Measurements from ENCODE around the gene AP2A1. TPM values are rescaled to one million over a fixed set of nuclear protein-coding genes. Genes with fewer than 3 reads are reported as not detected.

Gene AP2A1
- total RNA-seq, 1 donor from 2014 or later: 63.9 TPM

- no peak for DNase-seq (ENCODE audit: low spot score)
- intact Hi-C loops (cut with DNase I): no loop called here
These were observed 22.1 kb downstream of the AP2A1 start for GRCh38 chr19:49788857-49789256.

DNA sequence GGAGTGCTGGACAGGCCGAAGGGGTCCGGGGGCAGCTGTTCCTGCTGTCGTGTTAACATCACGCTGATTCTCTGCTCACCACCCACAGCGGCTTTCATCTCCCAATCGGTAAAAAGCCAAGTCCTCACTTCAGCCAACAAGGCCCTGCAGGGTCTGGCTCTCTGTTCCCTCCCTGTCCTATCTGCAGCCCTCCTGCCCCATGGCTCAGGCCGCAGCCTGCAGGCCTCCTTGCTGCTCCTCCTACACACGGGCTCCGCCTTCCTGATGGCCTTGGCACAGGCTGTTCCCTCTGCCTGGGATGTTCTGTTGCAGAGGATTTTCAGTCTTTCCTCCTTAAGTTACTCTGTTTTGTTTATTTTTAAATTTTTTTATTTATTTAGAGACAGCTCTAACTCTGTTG is 24.1 kb downstream of the AP2A1 start:
- no peak for DNase-seq (ENCODE audit: low spot score)
- intact Hi-C loops (cut with DNase I): no loop called here

- intact Hi-C loops (cut with DNase I): no loop called here
- no peak for DNase-seq (ENCODE audit: low spot score)
These were observed 25.1 kb downstream of the AP2A1 start for GRCh38 chr19:49791776-49792445.

- no peak for DNase-seq (ENCODE audit: low spot score)
- intact Hi-C loops (cut with DNase I): no loop called here
These were observed 26.2 kb downstream of the AP2A1 start for GRCh38 chr19:49792829-49793560.

- intact Hi-C loops (cut with DNase I): no loop called here
- DNase-seq (ENCODE audit: low spot score): no peak
These were observed 26.7 kb downstream of the AP2A1 start for GRCh38 chr19:49793561-49793840.

DNA sequence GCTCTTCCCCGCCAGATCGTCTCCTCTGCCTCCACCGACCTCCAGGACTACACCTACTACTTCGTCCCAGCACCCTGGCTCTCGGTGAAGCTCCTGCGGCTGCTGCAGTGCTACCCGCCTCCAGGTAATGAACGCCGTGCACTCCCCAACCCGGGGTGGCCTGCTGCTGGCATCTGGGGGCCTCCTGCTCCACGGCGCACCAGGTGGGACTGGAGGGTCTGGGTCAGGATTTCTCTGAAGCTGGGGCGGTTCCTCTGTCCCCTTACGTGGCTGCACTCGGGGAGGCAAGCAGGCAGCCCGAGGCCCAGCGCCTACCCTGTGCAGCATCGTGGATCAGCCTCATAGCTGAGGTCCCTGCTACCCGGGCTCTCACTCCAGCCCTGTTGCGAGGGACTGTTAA is 28.8 kb downstream of the AP2A1 start:
- no peak for DNase-seq (ENCODE audit: low spot score)
- intact Hi-C loops (cut with DNase I): no loop called here

DNA sequence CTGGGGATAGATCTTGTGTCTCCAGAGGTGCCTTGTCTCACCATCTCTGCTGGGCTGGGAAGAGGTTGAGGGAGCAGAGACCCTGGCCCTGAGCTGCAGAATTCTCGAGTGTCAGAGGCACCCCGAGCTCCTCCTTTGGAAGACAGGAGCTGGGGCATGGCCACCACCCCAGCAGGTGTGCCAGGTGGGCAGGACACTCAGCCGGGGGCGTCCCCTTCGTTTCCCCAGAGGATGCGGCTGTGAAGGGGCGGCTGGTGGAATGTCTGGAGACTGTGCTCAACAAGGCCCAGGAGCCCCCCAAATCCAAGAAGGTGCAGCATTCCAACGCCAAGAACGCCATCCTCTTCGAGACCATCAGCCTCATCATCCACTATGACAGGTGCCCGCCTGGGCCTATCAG is 31.8 kb downstream of the AP2A1 start:
- intact Hi-C loops (cut with DNase I): no loop called here
- DNase-seq (ENCODE audit: low spot score): no peak

- no peak for DNase-seq (ENCODE audit: low spot score)
- intact Hi-C loops (cut with DNase I): no loop called here
These were observed 32.5 kb downstream of the AP2A1 start for GRCh38 chr19:49799271-49799797.

GRCh38 chr19:49799798-49800376 is 33.1 kb downstream of the AP2A1 start:
- no peak for DNase-seq (ENCODE audit: low spot score)
- intact Hi-C loops (cut with DNase I): no loop called here

- intact Hi-C loops (cut with DNase I): no loop called here
- no peak for DNase-seq (ENCODE audit: low spot score)
These were observed 34.0 kb downstream of the AP2A1 start for GRCh38 chr19:49800771-49801170.

GRCh38 chr19:49801401-49801888 is 34.6 kb downstream of the AP2A1 start:
- no peak for DNase-seq (ENCODE audit: low spot score)
- intact Hi-C loops (cut with DNase I): no loop called here

DNA sequence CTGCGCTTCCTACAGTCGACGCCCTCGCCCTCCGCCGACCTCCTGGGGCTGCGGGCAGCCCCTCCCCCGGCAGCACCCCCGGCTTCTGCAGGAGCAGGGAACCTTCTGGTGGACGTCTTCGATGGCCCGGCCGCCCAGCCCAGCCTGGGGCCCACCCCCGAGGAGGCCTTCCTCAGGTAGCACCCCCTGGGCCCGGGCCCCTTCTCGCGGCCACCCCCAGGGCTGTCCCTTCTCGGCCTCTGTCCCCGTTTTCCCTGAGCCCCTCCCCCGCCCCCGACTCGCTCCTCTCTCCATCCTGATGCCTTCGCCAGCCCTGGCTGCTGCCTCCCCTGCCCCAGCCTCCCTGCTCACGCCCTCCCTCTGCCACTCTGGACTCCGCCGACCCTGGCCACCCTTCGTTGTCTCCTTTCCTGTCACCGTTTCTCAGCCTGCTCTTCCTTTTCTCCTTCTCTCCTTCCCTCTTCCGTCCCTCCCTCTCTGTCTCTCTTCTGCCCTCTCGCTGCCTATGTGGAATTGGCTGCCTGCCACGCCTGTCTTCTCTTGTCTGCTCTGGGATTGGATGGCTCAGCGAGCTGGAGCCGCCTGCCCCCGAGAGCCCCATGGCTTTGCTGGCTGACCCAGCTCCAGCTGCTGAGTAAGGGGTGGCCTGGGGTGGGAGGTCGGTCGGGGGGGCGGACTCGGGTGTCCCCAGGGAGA is 35.3 kb downstream of the AP2A1 start:
- DNase-seq (ENCODE audit: low spot score): peak; percentile 92
- intact Hi-C loops (cut with DNase I): no loop called here

DNA sequence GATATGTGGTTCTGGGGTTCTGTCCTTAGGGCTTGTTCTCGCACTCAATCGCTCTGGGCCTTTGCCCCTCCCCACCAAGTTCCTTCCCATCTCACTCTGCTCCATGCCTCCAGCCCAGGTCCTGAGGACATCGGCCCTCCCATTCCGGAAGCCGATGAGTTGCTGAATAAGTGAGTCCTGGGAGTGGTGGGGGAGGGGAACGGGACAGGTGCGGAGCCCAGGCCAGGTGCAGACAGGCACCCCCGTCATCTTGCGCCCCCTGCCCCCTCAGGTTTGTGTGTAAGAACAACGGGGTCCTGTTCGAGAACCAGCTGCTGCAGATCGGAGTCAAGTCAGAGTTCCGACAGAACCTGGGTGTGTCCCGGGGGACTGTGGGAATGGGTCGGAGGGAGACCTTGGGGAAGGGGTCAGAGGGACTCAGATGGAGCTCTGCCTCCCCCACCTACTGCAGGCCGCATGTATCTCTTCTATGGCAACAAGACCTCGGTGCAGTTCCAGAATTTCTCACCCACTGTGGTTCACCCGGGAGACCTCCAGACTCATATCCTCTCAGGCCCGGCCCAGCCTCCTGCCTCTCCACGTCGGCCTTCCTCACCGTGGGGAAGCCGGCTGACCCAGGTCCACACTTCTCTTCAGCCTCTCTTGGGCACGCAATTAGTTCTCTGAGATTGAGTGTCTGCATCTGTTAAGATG is 36.2 kb downstream of the AP2A1 start:
- intact Hi-C loops (cut with DNase I): no loop called here
- no peak for DNase-seq (ENCODE audit: low spot score)

DNA sequence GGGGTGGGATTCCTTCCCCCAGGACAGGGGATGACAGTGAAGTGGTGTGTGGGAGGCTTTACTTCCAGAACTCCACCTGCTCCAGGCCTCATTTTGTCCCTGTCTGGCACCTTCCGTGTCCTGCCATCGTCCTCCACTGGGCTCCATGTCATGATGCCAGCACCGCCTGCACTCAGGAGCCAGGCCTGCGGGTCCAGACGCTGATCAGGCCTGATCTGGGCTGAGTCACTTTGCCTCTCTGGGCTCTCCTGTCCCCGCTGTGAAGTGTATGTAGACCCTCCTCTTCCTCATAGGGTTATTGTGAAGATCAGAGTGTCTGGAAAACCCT is 36.7 kb downstream of the AP2A1 start:
- intact Hi-C loops (cut with DNase I): no loop called here
- DNase-seq (ENCODE audit: low spot score): no peak

GRCh38 chr19:49805822-49806619 is 39.2 kb downstream of the AP2A1 start:
- DNase-seq (ENCODE audit: low spot score): no peak
- intact Hi-C loops (cut with DNase I): loop anchor here (5.0 kb wide), 1 partner anchor 124 kb away; no protein-coding TSS in a partner anchor

GRCh38 chr19:49806620-49806959 is 39.8 kb downstream of the AP2A1 start:
- DNase-seq (ENCODE audit: low spot score): no peak

DNA sequence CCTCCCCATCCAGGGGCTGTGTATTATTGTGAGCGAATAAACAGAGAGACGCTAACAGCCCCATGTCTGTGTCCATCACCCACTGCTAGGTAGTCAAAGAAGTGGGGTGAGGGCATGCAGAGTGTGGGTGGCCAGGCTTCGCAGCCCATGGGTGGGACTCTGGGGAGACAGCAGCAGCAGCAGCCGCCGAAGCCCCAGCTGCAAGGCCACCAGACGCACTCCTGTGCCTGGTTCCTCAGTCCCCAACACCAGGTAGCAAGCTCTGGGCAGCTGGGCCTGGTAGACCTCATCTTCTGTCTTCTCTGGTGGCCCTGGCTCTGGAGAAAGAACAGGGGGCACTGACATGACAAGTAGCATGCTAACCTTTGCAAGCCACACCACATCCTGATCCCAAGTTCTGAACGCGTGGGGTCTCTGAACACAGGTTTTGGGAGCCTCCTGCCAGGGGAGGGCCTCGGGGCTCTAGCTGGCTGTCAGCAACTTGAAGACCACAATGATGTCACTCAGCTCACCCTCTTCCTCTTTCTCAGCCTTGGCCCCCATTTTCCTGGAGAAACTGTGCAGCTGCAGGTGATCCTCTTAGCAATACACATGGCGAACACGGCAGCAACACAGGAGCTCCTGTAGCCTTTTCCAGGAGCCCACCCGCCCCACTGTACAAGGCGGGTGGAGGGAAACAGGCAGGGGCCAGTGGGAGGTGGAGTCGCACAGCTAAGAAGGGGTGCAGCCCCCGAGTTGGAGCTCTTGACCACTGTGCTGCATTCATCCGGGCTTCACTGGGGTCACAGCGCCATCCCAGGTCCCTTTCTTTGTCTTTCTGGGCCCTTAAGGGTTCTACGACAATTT is 40.5 kb downstream of the AP2A1 start:
- intact Hi-C loops (cut with DNase I): loop anchor here (5.0 kb wide), 1 partner anchor 125 kb away; no protein-coding TSS in a partner anchor
- DNase-seq (ENCODE audit: low spot score): no peak

More at GRCh38 chr19:49806620-49806959, 39.8 kb downstream of the AP2A1 start:
- intact Hi-C loops (cut with DNase I): loop anchor here (5.0 kb wide), 1 partner anchor 124 kb away; no protein-coding TSS in a partner anchor

All from cardiac septum (tissue), 1 donor.